Natural killer cell (primary cell): Measurements from ENCODE around the gene FGD6. TPM values are rescaled to one million over a fixed set of nuclear protein-coding genes. Genes with fewer than 3 reads are reported as not detected.

Experiments
- ATAC-seq, 3 donors: fragments of 150-1000 bp in 2 of 3; fragments of 200-7000 bp in 1 of 3; cut with Tn5 transposase; 1 replicate in 1 of 3; 2 replicates in 2 of 3; pipeline ENCODE4 v1.10.0; 2021; ENCODE audit warnings: mild to moderate bottlenecking in 2 of 3, moderate library complexity in 2 of 3
- DNase-seq, 2 donors: peaks; one replicate each; pipeline versions ENCODE4 v3.0.0 to v3.0.0-alpha.2; 2013 to 2021; ENCODE audit warnings: mixed read lengths in 1 of 2
- H3K27ac ChIP-seq: one replicate; pipeline ENCODE4 v1.5.1; 2013; ENCODE audit warnings: mild to moderate bottlenecking, low read length
- H3K27me3 ChIP-seq: one replicate; pipeline ENCODE4 v1.6.1; 2013; ENCODE audit warnings: low read length; ENCODE audit not compliant: control insufficient read depth, insufficient read depth
- H3K36me3 ChIP-seq: one replicate; pipeline ENCODE4 v1.6.1; 2013; ENCODE audit warnings: low read length; ENCODE audit not compliant: control insufficient read depth, insufficient read depth
- H3K4me1 ChIP-seq: one replicate; pipeline ENCODE4 v1.6.1; 2013; ENCODE audit warnings: low read length; ENCODE audit not compliant: control insufficient read depth, insufficient read depth
- H3K4me3 ChIP-seq: one replicate; pipeline ENCODE4 v1.5.1; 2013; ENCODE audit warnings: low read length
- H3K9me3 ChIP-seq: one replicate; pipeline ENCODE4 v1.6.1; 2013; ENCODE audit warnings: low read length; ENCODE audit not compliant: control insufficient read depth, insufficient read depth
- H3K27ac Mint-ChIP-seq, 2 donors: one replicate each; pipeline ENCODE4 v1.8.0; 2022; ENCODE audit warnings: mild to moderate bottlenecking in 2 of 2, mixed read lengths in 2 of 2, moderate library complexity in 1 of 2
- H3K27me3 Mint-ChIP-seq, 2 donors: one replicate each; pipeline ENCODE4 v1.8.0; 2022; ENCODE audit warnings: low read depth in 2 of 2, mixed read lengths in 2 of 2
- H3K36me3 Mint-ChIP-seq: one replicate; pipeline ENCODE4 v1.8.0; 2022; ENCODE audit warnings: mixed read lengths
- H3K4me1 Mint-ChIP-seq, 2 donors: one replicate each; pipeline ENCODE4 v1.8.0; 2022; ENCODE audit warnings: mixed read lengths in 2 of 2
- H3K4me3 Mint-ChIP-seq: one replicate; pipeline ENCODE4 v1.8.0; 2022; ENCODE audit warnings: mild to moderate bottlenecking, moderate library complexity, mixed read lengths
- H3K9me3 Mint-ChIP-seq, 2 donors: one replicate each; pipeline ENCODE4 v1.8.0; 2022; ENCODE audit warnings: mixed read lengths in 2 of 2
- WGBS: methylation state at CpG from one replicate; pipeline ENCODE4 v1.1.7; 2013; ENCODE audit warnings: missing lambda C conversion rate; ENCODE audit not compliant: insufficient coverage; 5-methylcytosine and 5-hydroxymethylcytosine counted together
- intact Hi-C: fragments of 100-400 bp; cut with micrococcal nuclease; formaldehyde crosslinking; loops from one replicate; pipeline ENCODE4 v1.14.2; 2022
- total RNA-seq, 4 donors: library from RNA; stranded (reverse); fragments of 120-200 nt in 1 of 4; gene quantifications; one replicate each; pipeline versions ENCODE4 v1.2.3 to v1.2.4, GENCODE V29; 2013 to 2022
- TF ChIP-seq, protein P1 (sequence below): fragments of 200-600 bp; IDR thresholded peaks from one replicate; pipeline ENCODE4 v1.8.0; 2022; ENCODE audit warnings: antibody characterized with exemption

FGD6 gene
- total RNA-seq, 3 donors from 2014 or later (not counting 1 experiment from before 2014, with no cell fraction given): 1.5 to 1.9 (median 1.9) TPM

GRCh38 chr12:95216711-95217376, 423 bp downstream of the FGD6 start:
- H3K27me3 Mint-ChIP-seq: peaks cover 6 to 9% of the 10 kb centered on the region in 2 donors
- ATAC-seq: peak; percentile 8 to 31 (median 23)
- Histone ChIP-seq H3K36me3 (no peaks in the 10 kb centered on the region), H3K27ac (peak overlapping the region; percentile 73), H3K4me1 (peaks cover 10% of the 10 kb centered on the region), H3K4me3 (peak overlapping the region; percentile 92), H3K27me3 (peaks cover 5% of the 10 kb centered on the region), H3K9me3 (no peaks in the 10 kb centered on the region)
- peaks cover 6% of the 10 kb centered on the region for H3K36me3 Mint-ChIP-seq
- TF ChIP-seq, protein P1, sequence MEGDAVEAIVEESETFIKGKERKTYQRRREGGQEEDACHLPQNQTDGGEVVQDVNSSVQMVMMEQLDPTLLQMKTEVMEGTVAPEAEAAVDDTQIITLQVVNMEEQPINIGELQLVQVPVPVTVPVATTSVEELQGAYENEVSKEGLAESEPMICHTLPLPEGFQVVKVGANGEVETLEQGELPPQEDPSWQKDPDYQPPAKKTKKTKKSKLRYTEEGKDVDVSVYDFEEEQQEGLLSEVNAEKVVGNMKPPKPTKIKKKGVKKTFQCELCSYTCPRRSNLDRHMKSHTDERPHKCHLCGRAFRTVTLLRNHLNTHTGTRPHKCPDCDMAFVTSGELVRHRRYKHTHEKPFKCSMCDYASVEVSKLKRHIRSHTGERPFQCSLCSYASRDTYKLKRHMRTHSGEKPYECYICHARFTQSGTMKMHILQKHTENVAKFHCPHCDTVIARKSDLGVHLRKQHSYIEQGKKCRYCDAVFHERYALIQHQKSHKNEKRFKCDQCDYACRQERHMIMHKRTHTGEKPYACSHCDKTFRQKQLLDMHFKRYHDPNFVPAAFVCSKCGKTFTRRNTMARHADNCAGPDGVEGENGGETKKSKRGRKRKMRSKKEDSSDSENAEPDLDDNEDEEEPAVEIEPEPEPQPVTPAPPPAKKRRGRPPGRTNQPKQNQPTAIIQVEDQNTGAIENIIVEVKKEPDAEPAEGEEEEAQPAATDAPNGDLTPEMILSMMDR: no peak
- H3K4me3 Mint-ChIP-seq: peak overlapping the region; percentile 100
- DNase-seq: peak in 1 of 2 donors; percentile 49
- no peaks in the 10 kb centered on the region for H3K9me3 Mint-ChIP-seq
- under 1% methylated on average over 45 of the region's 45 CpGs for WGBS
- H3K4me1 Mint-ChIP-seq: peaks cover 27 to 31% of the 10 kb centered on the region in 2 donors
- intact Hi-C loops: loop anchor here (5.0 to 10.0 kb wide), 3 partner anchors 145 to 1542 kb away; partner anchors contain the start of genes CRADD, NR2C1 and SNRPF
- peak overlapping the region; percentile 91 to 97 for H3K27ac Mint-ChIP-seq

GRCh38 chr12:95215949-95216348, 1.3 kb downstream of the FGD6 start:
- Histone ChIP-seq H3K4me1 (peaks cover 10% of the 10 kb centered on the region), H3K4me3 (no peak overlapping the region), H3K9me3 (no peaks in the 10 kb centered on the region), H3K27ac (no peak overlapping the region), H3K36me3 (no peaks in the 10 kb centered on the region), H3K27me3 (peaks cover 5% of the 10 kb centered on the region)
- H3K27me3 Mint-ChIP-seq: peaks cover 6 to 10% of the 10 kb centered on the region in 2 donors
- DNase-seq (no peak), ATAC-seq (no peak)
- 33% methylated on average over 1 of the region's 1 CpG for WGBS
- TF ChIP-seq, protein P1: no peak
- peaks cover 6% of the 10 kb centered on the region for H3K36me3 Mint-ChIP-seq
- no peaks in the 10 kb centered on the region for H3K9me3 Mint-ChIP-seq
- intact Hi-C loops: loop anchor here (5.0 to 10.0 kb wide), 3 partner anchors 144 to 1541 kb away; partner anchors contain the start of genes CRADD, NR2C1 and SNRPF
- peak overlapping the region; percentile 100 for H3K4me3 Mint-ChIP-seq
- peaks cover 27 to 31% of the 10 kb centered on the region in 2 donors for H3K4me1 Mint-ChIP-seq
- peak overlapping the region; percentile 91 to 97 for H3K27ac Mint-ChIP-seq

- peaks cover 27 to 31% of the 10 kb centered on the region in 2 donors for H3K4me1 Mint-ChIP-seq
- no peak for ATAC-seq
- TF ChIP-seq, protein P1: no peak
- Histone ChIP-seq H3K4me1 (peaks cover 10% of the 10 kb centered on the region), H3K27ac (no peak overlapping the region), H3K27me3 (peaks cover 5% of the 10 kb centered on the region), H3K4me3 (no peak overlapping the region), H3K9me3 (no peaks in the 10 kb centered on the region), H3K36me3 (no peaks in the 10 kb centered on the region)
- H3K27me3 Mint-ChIP-seq: peaks cover 6 to 22% of the 10 kb centered on the region in 2 donors
- H3K27ac Mint-ChIP-seq: no peak overlapping the region
- DNase-seq: no peak
- H3K36me3 Mint-ChIP-seq: peaks cover 6% of the 10 kb centered on the region
- no peak overlapping the region for H3K4me3 Mint-ChIP-seq
- WGBS: 82% methylated on average over 3 of the region's 3 CpGs
- H3K9me3 Mint-ChIP-seq: no peaks in the 10 kb centered on the region
- intact Hi-C loops: loop anchor here (10.0 kb wide), 1 partner anchor 1540 kb away; the partner anchor contains the start of gene CRADD
These were observed 2.8 kb downstream of the FGD6 start for GRCh38 chr12:95214466-95214865.
